ENCODE data around the gene VIL1.

VIL1 gene

DNA sequence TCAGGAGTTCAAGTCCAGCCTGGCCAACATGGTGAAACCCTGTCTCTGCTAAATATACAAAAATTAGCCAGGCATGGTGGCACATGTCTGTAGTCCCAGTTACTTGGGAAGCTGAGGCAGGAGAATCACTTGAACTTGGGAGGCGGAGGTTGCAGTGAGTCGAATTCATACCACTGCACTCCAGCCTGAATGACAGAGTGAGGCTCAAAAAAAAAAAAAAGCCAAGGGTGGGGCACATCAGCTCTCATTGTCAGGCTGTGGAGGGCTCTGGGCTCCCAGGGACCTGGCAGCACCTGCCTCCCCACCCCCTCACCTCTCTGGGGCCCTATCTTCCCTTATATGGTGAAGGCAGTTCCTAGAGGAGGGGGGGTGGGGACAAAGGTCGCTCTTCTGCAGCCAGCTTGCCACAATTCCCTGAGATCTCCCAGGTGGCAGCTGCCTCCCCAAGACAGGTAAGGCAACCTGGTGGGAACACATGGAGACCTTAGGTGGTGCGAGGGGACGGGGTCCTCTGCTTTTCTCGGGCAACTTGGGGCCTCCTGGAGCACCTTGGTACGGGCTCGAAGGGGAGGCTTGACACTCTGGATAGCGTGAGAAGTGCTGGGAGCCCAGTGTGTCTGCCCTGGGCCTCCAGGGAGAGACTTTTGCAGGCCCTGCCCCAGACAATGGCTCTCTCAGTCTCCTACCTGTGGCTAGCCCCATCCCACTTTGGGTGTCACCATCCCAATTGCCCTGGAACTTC, at the start of gene VIL1:
Gene VIL1 (plus strand): TSS at position 407 of the 742 bp plus-strand sequence. CDS start 4,656 bp downstream, outside the sequence.
- Histone ChIP-seq H3K4me1 (ENCODE audit: insufficient read depth, low read length) (peaks cover 7% of the 10 kb centered on the region; the same call in 1 of the 2 replicates), H3K36me3 (ENCODE audit: insufficient read depth, low read length) (no peaks in the 10 kb centered on the region), H3K9me3 (ENCODE audit: control insufficient read depth, insufficient read depth, low read length) (no peaks in the 10 kb centered on the region), H3K9ac (ENCODE audit: low read depth, low read length) (no peak within 1 kb of the TSS)

DNA sequence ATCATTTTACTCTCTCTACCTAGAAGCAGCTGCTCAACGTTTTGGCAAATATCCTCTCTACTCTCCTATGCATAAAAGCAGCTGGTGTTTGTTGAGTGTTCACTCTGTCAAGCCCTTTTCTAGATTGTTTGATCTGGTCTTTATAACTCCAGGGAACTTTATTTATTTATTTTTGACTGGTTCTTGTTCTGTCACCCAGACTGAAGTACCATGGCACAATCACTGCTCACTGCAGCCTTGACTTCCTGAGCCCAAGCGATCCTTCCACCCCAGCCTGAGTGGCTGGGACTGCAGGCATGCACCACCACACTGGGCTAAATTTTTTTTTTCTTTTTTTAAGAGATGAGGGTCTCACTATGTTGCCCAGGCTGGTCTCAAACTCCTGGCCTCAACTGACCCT, 49.6 kb upstream of the VIL1 start:
- no peaks in the 10 kb centered on the region for H3K4me1 ChIP-seq (ENCODE audit: insufficient read depth, low read length)
- H3K9me3 ChIP-seq (ENCODE audit: control insufficient read depth, insufficient read depth, low read length), result 0 out of 2 replicates have a peak, but pooled peaks cover 5% of the 10 kb centered on the region
- H3K9ac ChIP-seq (ENCODE audit: low read depth, low read length), result no peak overlapping the region
- no peaks in the 10 kb centered on the region for H3K36me3 ChIP-seq (ENCODE audit: insufficient read depth, low read length)

DNA sequence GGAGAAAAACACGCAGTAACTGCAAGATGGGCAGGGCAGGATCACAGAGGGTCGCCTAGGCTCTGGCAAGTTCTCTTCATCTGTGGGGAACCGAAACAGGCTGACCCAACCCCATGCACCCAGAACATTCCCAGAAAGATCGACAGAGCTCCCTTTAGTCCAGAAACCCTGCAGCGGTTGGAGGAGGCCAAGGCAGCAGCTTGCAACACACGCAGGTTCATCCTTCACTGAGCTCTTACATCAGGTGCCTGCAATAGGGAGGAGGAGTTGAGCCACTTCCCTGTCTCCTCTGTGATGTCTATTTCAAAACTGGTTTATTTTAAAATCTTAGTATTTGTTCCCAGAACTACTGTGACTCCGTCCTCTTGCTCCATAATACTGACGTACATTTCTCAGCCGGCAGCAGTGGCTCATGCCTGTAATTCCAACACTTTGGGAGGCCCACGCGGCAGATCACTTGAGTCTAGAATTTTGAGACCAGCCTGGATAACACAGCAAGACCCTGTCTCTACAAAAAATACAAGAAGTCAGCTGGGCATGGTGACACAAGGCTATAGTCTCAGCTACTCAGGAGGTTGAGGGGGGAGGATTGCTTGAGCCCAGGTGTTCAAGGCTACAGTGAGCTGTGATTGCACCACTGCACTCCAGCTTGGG, 48.4 kb upstream of the VIL1 start:
- no peaks in the 10 kb centered on the region for H3K4me1 ChIP-seq (ENCODE audit: insufficient read depth, low read length)
- H3K9ac ChIP-seq (ENCODE audit: low read depth, low read length), result no peak overlapping the region
- 0 out of 2 replicates have a peak, but pooled peaks cover 5% of the 10 kb centered on the region for H3K9me3 ChIP-seq (ENCODE audit: control insufficient read depth, insufficient read depth, low read length)
- no peaks in the 10 kb centered on the region for H3K36me3 ChIP-seq (ENCODE audit: insufficient read depth, low read length)

DNA sequence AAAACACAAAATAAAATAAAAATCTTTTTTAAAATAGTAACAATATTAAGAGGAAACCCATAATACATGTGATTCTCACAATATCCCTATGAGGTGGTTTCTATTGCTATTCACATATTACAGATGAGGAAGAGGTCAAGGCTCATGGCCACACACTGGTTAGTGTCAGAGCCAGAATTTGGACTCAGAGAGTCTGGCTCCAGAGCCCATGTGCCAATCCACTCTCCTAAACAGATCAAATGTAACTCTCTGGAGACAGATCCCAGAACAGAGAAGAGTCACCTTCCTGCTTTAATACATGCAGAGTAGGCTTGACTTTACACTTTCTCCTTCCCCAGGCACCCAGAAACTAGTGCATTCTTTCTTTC, 47.0 kb upstream of the VIL1 start:
- H3K36me3 ChIP-seq (ENCODE audit: insufficient read depth, low read length), result no peaks in the 10 kb centered on the region
- H3K9me3 ChIP-seq (ENCODE audit: control insufficient read depth, insufficient read depth, low read length), result 0 out of 2 replicates have a peak, but pooled peaks cover under 1% of the 10 kb centered on the region
- no peak overlapping the region for H3K9ac ChIP-seq (ENCODE audit: low read depth, low read length)
- H3K4me1 ChIP-seq (ENCODE audit: insufficient read depth, low read length), result no peaks in the 10 kb centered on the region

DNA sequence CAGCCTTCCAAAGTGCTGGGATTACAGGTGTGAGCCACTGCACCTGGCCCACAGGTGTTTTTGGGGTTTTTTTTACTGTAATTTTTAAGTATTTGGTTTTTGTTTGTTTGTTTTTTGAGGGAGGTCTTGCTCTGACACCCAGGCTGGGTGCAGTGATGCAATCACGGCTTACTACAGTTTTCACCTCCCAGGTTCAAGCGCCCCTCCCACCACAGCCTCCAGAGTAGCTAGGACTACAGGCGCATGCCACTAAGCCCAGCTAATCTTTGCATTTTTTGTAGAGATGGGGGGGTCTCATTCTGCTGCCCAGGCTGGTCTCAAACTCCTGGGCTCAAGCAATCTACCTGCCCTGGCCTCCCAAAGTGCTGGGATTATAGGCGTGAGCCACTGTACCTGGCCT, 44.1 kb upstream of the VIL1 start:
- H3K36me3 ChIP-seq (ENCODE audit: insufficient read depth, low read length), result no peaks in the 10 kb centered on the region
- H3K9me3 ChIP-seq (ENCODE audit: control insufficient read depth, insufficient read depth, low read length), result no peaks in the 10 kb centered on the region
- H3K4me1 ChIP-seq (ENCODE audit: insufficient read depth, low read length), result no peaks in the 10 kb centered on the region

DNA sequence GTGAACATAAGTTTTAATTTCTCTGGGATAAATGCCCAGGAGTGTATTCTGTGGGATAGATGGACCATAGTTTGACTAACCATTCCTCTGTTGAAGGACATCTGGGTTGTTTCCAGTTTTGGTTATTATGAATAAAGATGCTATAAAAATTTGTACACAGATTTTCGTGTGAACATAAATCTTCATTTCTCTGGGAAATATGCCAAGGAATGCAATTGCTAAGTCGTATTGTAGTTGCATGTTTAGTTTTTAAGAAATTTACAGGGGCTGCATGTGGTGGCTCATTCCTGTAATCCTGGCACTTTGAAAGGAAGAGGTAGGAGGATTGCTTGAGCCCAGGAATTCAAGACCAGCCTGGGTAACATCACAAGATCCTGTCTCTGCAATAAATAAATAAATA, 43.7 kb upstream of the VIL1 start:
- Histone ChIP-seq H3K4me1 (ENCODE audit: insufficient read depth, low read length) (no peaks in the 10 kb centered on the region), H3K9ac (ENCODE audit: low read depth, low read length) (no peak overlapping the region), H3K9me3 (ENCODE audit: control insufficient read depth, insufficient read depth, low read length) (no peaks in the 10 kb centered on the region), H3K36me3 (ENCODE audit: insufficient read depth, low read length) (no peaks in the 10 kb centered on the region)

More for the DNA sequence above, 44.1 kb upstream of the VIL1 start:
- H3K9ac ChIP-seq (ENCODE audit: low read depth, low read length), result no peak overlapping the region

DNA sequence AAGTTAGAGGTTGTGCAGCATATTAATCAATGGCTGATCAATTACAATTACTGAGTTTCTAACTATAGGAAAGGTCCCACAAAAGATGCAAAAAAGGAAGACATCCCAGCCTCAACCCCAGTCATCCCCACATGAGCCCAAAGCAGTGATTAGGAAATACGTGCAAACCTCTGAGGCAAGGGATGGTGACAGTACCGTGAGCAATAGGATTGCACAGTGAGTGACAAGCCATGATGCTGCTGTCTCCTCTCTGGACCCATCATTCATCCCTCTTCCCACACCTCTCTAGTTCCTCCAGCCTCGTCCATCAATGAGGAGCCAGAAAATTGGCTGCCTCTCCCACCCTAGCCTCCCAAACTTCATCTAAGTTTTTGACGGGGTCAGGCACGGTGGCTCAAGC, 40.9 kb upstream of the VIL1 start:
- Histone ChIP-seq H3K9me3 (ENCODE audit: control insufficient read depth, insufficient read depth, low read length) (no peaks in the 10 kb centered on the region), H3K36me3 (ENCODE audit: insufficient read depth, low read length) (no peaks in the 10 kb centered on the region), H3K9ac (ENCODE audit: low read depth, low read length) (no peak overlapping the region)

DNA sequence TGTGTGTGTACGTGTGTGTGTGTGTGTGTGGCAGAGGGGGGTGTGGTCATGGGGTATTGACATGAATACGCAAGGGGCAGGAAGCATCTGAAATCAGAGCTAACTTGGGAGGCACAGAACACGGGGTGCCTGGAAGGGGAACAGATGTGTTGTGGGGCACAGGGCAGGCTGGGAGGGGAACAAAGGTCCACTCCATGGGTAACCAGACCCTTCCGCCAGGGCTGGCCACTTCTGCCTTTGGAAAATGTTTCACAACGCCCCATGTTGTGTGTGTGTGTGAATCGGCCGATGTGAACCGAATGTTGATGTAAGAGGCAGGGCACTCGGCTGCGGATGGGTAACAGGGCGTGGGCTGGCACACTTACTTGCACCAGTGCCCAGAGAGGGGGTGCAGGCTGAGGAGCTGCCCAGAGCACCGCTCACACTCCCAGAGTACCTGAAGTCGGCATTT, 37.0 kb upstream of the VIL1 start, which contains the start of gene SLC11A1:
Gene SLC11A1 (plus strand): TSS at position 358 of the 451 bp plus-strand sequence. CDS start 96 bp downstream, outside the sequence.
- H3K4me1 ChIP-seq (ENCODE audit: insufficient read depth, low read length), result no peaks in the 10 kb centered on the region
- no peaks in the 10 kb centered on the region for H3K9me3 ChIP-seq (ENCODE audit: control insufficient read depth, insufficient read depth, low read length)
- H3K36me3 ChIP-seq (ENCODE audit: insufficient read depth, low read length), result no peaks in the 10 kb centered on the region
- H3K9ac ChIP-seq (ENCODE audit: low read depth, low read length), result no peak within 1 kb of the TSS

More for the DNA sequence above, 40.9 kb upstream of the VIL1 start:
- no peaks in the 10 kb centered on the region for H3K4me1 ChIP-seq (ENCODE audit: insufficient read depth, low read length)

DNA sequence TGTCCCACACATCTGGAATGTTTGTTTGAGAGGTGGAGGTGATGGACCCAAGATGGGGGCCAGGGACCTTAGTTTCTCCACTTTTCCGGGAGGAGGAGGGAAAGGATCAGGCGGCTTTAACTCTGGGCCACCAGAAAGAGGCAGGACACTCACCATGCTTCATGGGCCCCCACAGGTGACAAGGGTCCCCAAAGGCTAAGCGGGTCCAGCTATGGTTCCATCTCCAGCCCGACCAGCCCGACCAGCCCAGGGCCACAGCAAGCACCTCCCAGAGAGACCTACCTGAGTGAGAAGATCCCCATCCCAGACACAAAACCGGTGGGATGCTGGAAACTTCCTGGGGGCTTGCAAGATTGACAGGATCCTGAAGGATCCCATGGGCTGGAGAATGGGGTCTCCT, 36.1 kb upstream of the VIL1 start:
- no peaks in the 10 kb centered on the region for H3K4me1 ChIP-seq (ENCODE audit: insufficient read depth, low read length)
- no peaks in the 10 kb centered on the region for H3K36me3 ChIP-seq (ENCODE audit: insufficient read depth, low read length)
- H3K9ac ChIP-seq (ENCODE audit: low read depth, low read length), result no peak overlapping the region
- no peaks in the 10 kb centered on the region for H3K9me3 ChIP-seq (ENCODE audit: control insufficient read depth, insufficient read depth, low read length)

DNA sequence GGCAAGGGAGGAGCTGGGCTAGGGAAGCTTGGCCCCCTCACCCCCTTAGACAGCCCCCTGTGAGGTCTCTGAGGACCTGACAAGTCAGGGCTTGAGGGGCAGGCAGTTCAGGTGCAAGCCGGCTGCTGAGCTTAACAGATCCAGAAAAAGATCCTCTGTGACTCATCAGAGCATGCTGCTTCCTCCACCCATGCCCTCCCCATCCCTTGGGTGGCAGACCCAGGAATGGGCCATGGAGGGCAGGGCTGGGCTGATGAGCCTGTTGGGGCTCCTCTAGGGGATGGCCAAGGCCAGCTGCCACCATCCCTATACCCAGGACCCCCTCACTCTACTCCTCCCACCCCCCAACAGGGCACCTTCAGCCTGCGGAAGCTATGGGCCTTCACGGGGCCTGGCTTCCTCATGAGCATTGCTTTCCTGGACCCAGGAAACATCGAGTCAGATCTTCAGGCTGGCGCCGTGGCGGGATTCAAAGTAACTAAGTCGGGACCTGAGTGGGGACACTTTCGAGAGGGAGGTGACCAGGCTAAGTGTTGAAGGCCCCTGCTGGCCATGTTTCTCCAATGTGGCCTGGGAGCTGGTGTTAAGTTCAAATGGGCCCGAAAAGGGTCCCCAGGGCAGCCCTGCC, 34.9 kb upstream of the VIL1 start:
- H3K36me3 ChIP-seq (ENCODE audit: insufficient read depth, low read length), result no peaks in the 10 kb centered on the region
- no peaks in the 10 kb centered on the region for H3K9me3 ChIP-seq (ENCODE audit: control insufficient read depth, insufficient read depth, low read length)
- H3K4me1 ChIP-seq (ENCODE audit: insufficient read depth, low read length), result no peaks in the 10 kb centered on the region
- no peak overlapping the region for H3K9ac ChIP-seq (ENCODE audit: low read depth, low read length)

DNA sequence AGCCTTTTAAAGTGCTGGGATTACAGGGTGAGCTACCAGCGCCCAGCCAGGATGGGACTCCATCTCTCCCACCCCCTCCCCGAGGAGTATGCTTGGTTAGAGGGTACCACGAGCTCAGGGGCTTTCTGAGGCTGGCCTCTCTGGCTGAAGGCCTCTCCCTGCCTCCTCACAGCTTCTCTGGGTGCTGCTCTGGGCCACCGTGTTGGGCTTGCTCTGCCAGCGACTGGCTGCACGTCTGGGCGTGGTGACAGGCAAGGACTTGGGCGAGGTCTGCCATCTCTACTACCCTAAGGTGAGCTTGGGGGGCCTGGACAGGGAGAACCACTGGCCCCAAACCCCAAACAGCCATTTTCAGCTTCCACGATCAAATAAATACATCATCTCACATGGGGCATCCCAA, 33.9 kb upstream of the VIL1 start:
- no peak overlapping the region for H3K9ac ChIP-seq (ENCODE audit: low read depth, low read length)
- H3K4me1 ChIP-seq (ENCODE audit: insufficient read depth, low read length), result no peaks in the 10 kb centered on the region
- H3K9me3 ChIP-seq (ENCODE audit: control insufficient read depth, insufficient read depth, low read length), result no peaks in the 10 kb centered on the region
- H3K36me3 ChIP-seq (ENCODE audit: insufficient read depth, low read length), result no peaks in the 10 kb centered on the region

DNA sequence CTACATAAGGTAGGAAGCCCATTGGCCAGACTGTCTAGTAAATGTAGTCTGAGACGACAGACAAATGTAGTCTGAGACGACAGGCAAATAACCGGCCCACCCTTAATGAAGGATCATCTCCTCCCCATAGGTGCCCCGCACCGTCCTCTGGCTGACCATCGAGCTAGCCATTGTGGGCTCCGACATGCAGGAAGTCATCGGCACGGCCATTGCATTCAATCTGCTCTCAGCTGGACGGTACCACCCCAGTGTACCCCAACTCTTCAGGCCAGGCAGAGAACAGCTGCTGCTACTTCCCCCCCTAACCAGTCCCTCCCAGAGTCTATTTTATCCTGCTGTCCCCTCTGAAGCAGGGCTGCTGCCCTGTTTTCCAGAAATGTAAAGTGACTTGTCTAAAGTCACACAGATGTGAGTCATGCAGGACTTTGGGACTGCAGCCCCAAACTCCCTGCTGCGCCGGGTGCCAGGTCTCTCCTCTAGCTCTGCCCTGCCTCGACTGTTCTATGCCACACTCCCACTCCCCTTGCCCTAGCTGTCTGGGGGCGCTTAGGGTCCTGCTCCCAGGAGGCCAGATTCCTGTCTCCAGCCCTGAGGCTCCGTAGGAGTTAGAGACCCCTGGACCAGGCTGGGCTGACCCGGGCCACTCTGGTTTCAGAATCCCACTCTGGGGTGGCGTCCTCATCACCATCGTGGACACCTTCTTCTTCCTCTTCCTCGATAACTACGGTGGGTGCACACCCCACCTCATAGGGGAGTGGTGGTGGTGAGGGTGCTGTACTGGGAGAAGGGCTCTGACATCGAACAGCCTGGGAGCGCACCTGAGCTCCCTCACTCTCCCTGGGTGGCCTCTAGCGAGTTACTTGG, 32.2 kb upstream of the VIL1 start:
- Histone ChIP-seq H3K9ac (ENCODE audit: low read depth, low read length) (peak overlapping the region; percentile 98; the same call in 1 of the 2 replicates), H3K9me3 (ENCODE audit: control insufficient read depth, insufficient read depth, low read length) (no peaks in the 10 kb centered on the region), H3K36me3 (ENCODE audit: insufficient read depth, low read length) (no peaks in the 10 kb centered on the region), H3K4me1 (ENCODE audit: insufficient read depth, low read length) (no peaks in the 10 kb centered on the region)

DNA sequence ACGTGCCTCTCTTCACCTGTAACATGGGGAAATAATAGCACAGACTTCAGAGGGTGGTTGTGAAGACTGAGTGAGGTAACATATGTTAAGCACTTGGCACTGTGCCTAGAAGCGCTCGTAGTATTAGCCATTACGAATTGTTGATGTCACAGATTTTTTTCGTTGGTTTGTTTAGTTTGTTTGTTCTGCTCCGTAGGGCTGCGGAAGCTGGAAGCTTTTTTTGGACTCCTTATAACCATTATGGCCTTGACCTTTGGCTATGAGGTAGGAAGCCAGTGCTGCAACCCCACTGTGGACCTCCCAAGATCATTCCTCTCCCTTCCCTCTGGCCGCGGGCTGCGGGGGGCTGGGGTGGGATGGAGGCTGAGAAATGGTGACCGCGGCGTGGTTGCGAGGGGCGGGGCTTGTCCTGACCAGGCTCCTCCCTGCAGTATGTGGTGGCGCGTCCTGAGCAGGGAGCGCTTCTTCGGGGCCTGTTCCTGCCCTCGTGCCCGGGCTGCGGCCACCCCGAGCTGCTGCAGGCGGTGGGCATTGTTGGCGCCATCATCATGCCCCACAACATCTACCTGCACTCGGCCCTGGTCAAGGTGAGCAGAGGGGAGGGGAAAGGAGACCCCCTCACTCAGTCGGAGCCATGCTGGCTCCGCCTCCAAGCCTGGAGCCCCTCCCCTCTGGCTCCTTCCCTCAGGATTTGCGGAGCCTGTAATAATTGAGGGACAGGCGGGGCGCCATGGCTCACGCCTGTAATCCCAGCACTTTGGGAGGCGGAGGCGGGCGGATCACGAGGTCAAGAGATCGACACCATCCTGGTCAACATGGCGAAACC, 31.3 kb upstream of the VIL1 start:
- Histone ChIP-seq H3K9me3 (ENCODE audit: control insufficient read depth, insufficient read depth, low read length) (no peaks in the 10 kb centered on the region), H3K36me3 (ENCODE audit: insufficient read depth, low read length) (no peaks in the 10 kb centered on the region), H3K9ac (ENCODE audit: low read depth, low read length) (peak overlapping the region; percentile 98), H3K4me1 (ENCODE audit: insufficient read depth, low read length) (no peaks in the 10 kb centered on the region)
